ENCODE results near the gene GPX8.
A peak's percentile ranks its signal among the peaks of the same experiment; 100 is the strongest.

GPX8 gene

DNA sequence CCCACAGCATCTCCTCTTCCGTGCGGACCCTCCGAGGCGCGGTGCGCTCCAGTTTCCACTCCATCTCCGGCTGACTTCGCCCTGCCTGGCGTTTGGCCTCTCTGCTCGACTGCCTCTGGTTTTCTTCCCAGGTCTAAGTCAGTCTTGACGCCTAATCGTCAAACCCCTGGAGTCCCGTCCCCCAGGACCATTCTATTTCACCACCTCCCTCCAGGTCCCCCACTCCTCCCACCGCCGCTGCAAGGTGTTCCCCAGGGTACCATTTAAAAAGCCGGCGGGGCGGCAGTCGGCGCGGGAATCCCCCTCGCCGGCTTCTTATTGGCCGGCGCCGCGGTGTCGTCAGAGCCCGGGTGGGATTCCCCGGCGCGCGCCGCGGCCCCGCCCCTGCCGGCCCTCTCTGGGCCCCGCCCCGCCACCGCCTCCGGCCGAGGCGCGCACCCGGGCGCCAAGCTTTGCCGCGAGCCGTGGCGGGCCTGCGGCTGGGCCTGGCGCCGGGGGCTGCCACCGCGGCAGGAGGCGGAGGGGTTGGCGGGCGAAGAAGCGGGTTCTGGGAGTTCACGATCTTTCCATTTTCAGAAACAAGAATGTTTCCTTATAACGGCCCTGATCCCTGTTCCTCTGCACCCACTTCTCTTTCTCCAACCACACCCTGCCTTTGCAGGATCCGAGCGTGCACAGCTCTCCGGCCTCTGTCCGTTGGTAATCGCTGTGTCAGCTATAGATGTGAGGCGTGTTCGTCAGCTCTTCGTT lies 13.1 kb downstream of the GPX8 start, which contains the start of gene CDC20B:
CDC20B (minus strand) TSS at position 241 of the 750 bp plus-strand sequence; CDS start at position 64, 177 bp downstream.
- DNase-seq: peak; percentile 44

DNA sequence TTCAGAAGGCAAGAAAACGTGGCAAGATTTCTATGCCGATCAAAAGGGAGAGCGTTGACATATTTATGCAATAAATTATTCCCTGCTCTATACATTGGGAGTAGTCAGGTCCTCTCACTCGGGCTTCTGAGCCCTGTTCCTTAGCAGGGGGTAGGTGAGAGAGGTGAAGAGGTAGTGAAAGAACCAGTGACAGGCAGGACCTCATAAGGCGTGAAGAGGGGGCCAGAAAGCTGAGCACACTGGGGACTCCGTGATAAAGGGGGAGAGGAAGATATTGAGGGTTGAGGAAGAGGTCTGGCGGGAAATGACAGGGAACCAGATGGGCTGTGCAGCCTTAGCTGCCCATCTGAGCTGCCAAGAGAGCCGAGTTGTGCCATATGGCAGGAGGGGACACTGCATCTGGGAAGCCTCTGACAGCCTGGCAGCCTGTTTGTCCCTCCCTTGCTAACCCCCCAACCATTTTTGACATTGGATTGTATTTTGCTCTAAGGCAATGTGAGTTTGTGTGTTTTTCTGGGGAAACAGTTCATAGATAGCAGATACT lies 13.8 kb downstream of the GPX8 start:
- DNase-seq: no peak

DNA sequence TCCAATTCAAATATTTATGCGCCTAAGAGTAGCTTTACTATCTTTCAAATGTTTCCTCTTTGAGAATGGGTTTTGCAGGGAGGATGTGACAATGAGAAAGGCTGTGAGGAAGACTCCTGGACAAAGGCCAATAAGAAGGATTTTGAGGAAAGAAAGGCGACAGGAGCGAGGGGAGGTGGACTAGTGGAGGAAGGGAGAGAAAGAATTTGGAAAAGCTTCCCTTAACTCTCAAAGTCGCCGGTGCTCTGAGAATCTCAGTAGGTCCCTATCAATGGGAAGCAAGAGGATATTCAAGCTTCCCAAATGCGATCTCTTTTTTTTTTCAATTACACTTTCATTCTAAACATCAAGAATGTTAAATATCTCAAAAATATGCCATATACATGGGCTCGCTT lies 15.8 kb downstream of the GPX8 start:
- no peak for DNase-seq

DNA sequence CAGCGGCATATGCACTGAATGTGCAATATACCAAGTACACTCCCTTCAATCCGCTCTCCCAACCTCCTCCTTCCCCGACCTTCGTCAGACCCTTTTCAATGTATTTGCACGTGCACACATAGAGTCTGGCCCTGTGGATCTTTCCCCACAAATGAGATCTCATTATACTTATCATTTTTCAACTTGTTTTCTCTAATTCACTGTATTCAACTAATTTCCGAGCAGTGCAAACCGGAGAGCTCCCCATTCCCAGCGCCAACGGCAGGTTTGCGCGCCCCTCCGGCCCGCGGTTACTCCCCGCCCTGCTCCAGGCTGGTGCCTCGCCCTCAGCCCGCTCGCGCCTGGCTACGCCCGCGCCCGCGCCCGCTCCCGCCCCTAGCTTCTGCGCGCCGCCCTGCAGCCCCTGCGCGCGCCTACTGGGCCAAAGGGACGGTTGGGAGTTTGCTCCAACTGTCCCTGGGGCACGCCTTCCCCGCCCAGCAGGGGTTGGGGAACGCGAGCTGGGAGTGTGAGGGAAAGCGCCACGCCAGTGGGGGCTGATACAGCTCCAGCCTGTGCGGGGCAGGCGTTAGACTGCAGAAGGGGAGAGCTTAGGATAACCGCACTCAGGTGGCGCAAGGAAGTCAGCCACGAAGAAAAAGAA lies 16.3 kb downstream of the GPX8 start:
- DNase-seq: no peak

DNA sequence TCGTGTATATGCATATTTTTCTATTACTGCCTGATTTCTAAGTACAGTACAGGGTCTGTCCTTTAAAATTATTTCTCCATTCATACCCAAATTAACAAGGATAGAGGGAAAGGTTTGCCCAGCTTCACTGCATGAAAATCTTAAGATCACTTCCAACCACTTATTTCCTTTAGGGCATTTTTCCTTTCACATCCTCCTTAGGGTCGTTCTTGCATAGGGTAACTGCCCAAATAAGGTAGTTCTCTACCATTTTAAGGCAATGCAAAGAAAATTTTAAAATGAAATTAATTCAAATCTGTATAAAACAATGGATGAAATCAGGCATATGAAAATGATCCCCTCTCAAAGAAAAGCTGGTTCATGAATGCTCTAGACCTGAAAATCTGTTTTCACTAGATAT lies 17.1 kb downstream of the GPX8 start:
- DNase-seq: no peak

DNA sequence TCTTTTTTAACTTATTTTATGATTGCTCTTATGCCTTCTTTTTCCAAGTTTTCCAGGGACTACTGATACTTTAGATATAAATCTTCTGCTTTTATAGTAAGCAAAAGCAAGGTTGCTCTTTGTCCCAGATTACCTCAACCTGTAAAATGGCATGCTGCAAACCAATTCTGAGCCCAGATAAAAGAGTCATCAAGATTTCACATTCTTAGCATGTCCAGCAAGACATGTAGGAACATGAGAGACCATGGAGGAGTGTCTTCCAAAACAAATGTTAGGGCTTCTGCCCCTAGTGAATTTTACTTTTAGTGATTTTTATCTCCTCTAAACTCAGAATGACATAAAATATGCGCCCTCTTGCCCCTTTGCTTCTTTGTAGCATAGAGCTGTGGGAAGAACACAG lies 20.0 kb downstream of the GPX8 start:
- DNase-seq: no peak

DNA sequence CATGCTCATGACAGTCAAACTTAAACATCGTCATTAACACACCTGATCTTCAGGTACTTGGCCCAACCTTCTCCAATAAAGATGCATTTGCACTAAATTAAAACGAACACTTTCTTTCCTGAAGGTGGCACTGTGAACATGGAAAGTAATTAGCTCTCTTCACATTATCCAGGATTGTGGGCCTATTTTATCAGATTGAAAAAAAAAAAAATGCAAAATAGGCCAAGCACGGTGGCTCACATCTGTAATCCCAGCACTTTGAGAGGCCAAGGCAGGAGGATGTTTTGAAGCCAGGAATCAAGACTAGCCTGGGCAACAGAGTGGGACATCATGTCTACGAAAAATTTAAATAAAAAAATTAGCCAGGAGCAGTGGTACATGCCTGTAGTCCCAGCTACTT lies 27.4 kb downstream of the GPX8 start:
- DNase-seq: no peak

DNA sequence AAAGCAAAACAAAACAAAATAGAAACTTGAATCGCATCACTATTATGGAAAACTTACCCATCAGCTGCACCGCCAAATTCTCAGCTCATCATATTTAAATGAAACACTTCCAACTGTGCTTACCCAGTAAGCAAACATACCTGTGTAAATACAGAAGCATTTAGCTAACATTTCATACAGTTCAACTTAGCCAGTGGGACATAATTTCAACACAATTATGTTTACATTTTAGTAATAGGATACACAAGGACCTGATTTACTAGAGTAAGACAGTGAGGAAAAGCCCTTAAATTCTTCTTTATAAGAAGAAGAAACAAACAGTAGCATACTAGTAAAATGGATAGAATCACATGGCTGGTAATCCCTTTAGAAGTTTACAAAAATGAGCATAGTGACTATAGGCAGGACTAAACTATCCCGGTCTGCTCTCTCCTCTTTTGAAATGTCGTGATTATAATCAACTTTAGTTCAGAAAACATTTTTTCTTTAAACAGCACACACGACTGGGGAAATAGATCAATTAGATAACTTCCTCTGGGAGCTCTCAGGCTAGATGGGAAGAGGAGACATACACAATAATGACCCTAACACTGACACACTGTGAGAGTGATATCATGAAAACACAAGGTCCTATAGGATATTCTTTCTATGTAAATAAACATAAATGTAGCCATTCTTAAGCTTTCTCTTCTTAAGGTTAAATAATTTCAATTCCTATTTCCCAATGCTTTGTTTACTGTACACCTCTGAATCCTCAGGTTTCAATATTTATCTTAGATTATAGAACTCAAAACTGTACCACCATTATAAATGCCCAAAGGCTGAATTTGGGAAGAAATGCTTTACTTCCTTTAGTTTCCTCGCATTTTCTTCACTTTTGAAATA lies 28.9 kb downstream of the GPX8 start:
- DNase-seq: no peak

DNA sequence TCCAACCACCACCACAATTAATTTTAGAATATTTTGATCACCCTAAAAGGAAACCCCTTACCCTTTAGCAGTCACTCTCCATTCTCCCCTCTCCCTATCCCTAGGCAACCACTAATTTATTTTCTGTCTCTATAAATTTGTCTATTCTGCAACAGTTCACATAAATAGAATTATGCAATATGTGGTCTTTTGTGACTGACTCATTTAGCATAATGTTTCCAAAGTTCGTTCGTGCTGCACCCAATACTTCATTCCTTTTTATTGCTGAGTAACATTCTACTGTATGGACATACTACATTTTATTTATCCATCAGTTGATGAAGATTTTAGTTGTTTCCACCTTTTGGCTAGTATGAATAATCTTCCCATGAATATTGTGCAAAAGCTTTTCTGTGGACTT lies 31.2 kb downstream of the GPX8 start:
- DNase-seq: no peak

DNA sequence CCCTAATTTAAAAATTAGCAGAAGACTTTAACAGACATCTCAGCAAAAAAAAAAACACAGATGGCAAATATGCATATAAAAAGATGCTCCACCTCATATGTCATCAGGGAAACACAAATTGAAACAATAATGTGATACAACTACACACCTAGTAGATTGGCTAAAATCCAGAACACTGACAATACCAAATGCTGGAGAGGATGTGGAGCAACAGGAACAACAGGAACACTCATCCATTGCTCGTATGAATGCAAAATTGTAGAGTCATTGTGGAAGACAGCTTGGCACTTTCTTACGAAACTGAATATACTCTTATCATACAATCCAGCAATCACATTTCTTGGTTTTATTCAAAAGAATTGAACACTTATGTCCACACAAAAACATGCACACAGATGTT lies 45.0 kb downstream of the GPX8 start:
- no peak for DNase-seq

DNA sequence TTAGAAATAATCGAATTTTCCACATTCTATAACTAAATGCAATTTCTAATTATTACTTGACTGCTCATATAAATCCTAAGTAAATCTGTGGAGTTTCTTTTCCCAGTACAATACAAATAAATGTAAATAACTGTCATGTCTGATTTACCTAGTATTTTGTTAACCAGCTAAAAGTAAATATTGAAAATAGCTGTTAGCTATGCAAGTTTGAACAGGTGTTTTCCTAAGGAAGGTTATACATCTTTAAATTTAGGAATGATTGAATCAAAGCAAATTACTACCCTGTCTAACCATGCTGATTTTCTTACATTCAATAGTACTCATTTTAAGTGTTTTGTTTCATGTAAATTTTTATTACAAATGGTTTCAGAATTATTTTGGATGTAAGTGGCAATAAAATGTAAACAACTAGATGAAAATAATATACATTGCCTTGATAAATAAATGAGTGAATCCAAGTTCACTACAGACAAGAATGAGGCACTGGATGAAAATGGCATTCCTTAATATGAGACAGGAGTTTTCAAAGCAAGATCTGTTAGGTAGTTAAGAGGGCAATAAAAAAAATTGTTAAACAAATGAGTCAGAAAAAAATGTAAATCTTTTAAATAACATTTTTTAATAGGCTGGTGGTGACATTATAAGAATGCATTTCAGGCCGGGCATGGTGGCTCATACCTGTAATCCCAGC lies 51.4 kb downstream of the GPX8 start:
- DNase-seq: no peak

Measured in activated effector memory CD4-positive, alpha-beta T cell treated with Interleukin-2 at 50 U/mL for 16 hours (primary cell).